HepG2 (cell line): ENCODE data around the gene LIMCH1. TPM values are rescaled to one million over a fixed set of nuclear protein-coding genes. Genes with fewer than 3 reads are reported as not detected.

ENCODE experiments used
- ATAC-seq: fragments of 200-7000 bp; cut with Tn5 transposase; 3 replicates; pipeline ENCODE4 v1.9.1; 2020; ENCODE audit warnings: mild to moderate bottlenecking, moderate library complexity
- BruUV-seq: library from RNA; stranded (reverse); fragments of 400-500 nt; replicated peaks from 2 replicates; lab custom pipeline; 2021; lab: Mats Ljungman, UMichigan
- CTCF ChIA-PET: fragments of 300-600 bp; formaldehyde crosslinking; extraction: SDS; loops from one replicate; lab custom pipeline; 2021; ENCODE audit warnings: low total read pairs, inconsistent platforms, low intra/inter-chr PET ratio; lab: Yijun Ruan, JAX
- POLR2A ChIA-PET: fragments of 350-600 bp; sonication (Branson Sonifier 250); formaldehyde crosslinking; loops from one replicate; lab custom pipeline; 2020; ENCODE audit warnings: antibody characterized with exemption, inconsistent platforms; lab: Yijun Ruan, JAX
- DNase-seq: peaks from one replicate; pipeline ENCODE4 v3.0.0-alpha.2; 2015; ENCODE audit warnings: low spot score
- FAIRE-seq: peaks from 3 replicates; lab custom pipeline; 2011; peaks lifted over from hg19 to GRCh38; lab: Jason Lieb, UNC
- H2AFZ ChIP-seq: one replicate; pipeline ENCODE4 v1.6.1; 2011; ENCODE audit warnings: low read length, inconsistent platforms
- H3K27ac ChIP-seq: fragments of 300-600 bp; 3 replicates; pipeline ENCODE4 v1.8.0; 2011; ENCODE audit warnings: mixed run types, mild to moderate bottlenecking, mixed read lengths, low read length, inconsistent platforms; ENCODE audit not compliant: insufficient read depth; ENCODE audit errors: extremely low read length
- H3K27me3 ChIP-seq, 2 experiments: fragments of 200-600 bp in 1 of 2; 2 replicates in 1 of 2; 3 replicates in 1 of 2; pipeline versions ENCODE4 v1.6.0 to v1.8.0; 2011; ENCODE audit warnings: low read length in 2 of 2, mild to moderate bottlenecking in 2 of 2, moderate library complexity in 2 of 2, inconsistent platforms in 1 of 2; ENCODE audit not compliant: insufficient read depth in 2 of 2, control insufficient read depth in 1 of 2
- H3K36me3 ChIP-seq, 2 experiments: fragments of 200-600 bp in 1 of 2; replicated peaks in 1 of 2; 2 replicates in 1 of 2; 3 replicates in 1 of 2; pipeline versions ENCODE4 v1.5.1 to v1.8.0; 2011; ENCODE audit warnings: low read length in 2 of 2, inconsistent platforms in 1 of 2; ENCODE audit not compliant: insufficient read depth in 2 of 2, control insufficient read depth in 1 of 2
- H3K4me1 ChIP-seq: 2 replicates; pipeline ENCODE4 v1.5.1; 2012; ENCODE audit warnings: low read length, inconsistent platforms; ENCODE audit not compliant: insufficient read depth
- H3K4me2 ChIP-seq: 2 replicates; pipeline ENCODE4 v1.6.0; 2011; ENCODE audit warnings: low read depth, low read length, inconsistent platforms
- H3K4me3 ChIP-seq, 3 experiments: fragments of 200-600 bp in 1 of 3; sonication (generic), shearing (Covaris generic) in 1 of 3; replicated peaks in 1 of 3; 2 replicates each; pipeline ENCODE4 v1.5.1; 2011 to 2016; ENCODE audit warnings: low read length in 3 of 3, inconsistent platforms in 2 of 3, low read depth in 2 of 3, mild to moderate bottlenecking in 2 of 3, control low read depth in 1 of 3, mixed read lengths in 1 of 3; ENCODE audit not compliant: insufficient read depth in 1 of 3
- H3K79me2 ChIP-seq: one replicate; pipeline ENCODE4 v1.6.1; 2011; ENCODE audit warnings: low read length, inconsistent platforms; ENCODE audit not compliant: insufficient read depth
- H3K9ac ChIP-seq: 2 replicates; pipeline ENCODE4 v1.6.0; 2011; ENCODE audit warnings: mild to moderate bottlenecking, low read depth, low read length, inconsistent platforms; ENCODE audit not compliant: insufficient read depth
- H3K9me3 ChIP-seq: 2 replicates; pipeline ENCODE4 v1.5.1; 2012; ENCODE audit warnings: mild to moderate bottlenecking, low read length
- H4K20me1 ChIP-seq: 2 replicates; pipeline ENCODE4 v1.6.0; 2011; ENCODE audit warnings: inconsistent platforms, mild to moderate bottlenecking, low read length, moderate library complexity; ENCODE audit not compliant: insufficient read depth
- CAMTA2 ChIP-seq: sonication (generic); formaldehyde crosslinking; IDR thresholded peaks from 2 replicates; pipeline ENCODE4 v1.4.0; 2020; ENCODE audit warnings: mild to moderate bottlenecking, missing genetic modification reagents, borderline replicate concordance
- HCFC1 ChIP-seq: fragments of 150-350 bp; IDR thresholded peaks from 2 replicates; pipeline ENCODE4 v1.6.1; 2014; ENCODE audit warnings: low read depth, low read length
- HNF4A ChIP-seq: sonication (generic); formaldehyde crosslinking; IDR thresholded peaks from 2 replicates; pipeline ENCODE4 v1.4.0; 2020; ENCODE audit warnings: missing genetic modification reagents
- JUN ChIP-seq: sonication (generic); formaldehyde crosslinking; IDR thresholded peaks from 2 replicates; pipeline ENCODE4 v1.4.0; 2020; ENCODE audit warnings: mild to moderate bottlenecking, missing genetic modification reagents
- MIER3 ChIP-seq: IDR thresholded peaks from 2 replicates; pipeline ENCODE4 v1.6.1; 2016; ENCODE audit warnings: missing compliant biosample characterization, borderline replicate concordance
- MXD4 ChIP-seq: IDR thresholded peaks from 2 replicates; pipeline ENCODE4 v1.6.1; 2016; ENCODE audit warnings: mild to moderate bottlenecking, missing biosample characterization, missing genetic modification reagents
- NFE2 ChIP-seq: sonication (generic); formaldehyde crosslinking; IDR thresholded peaks from 2 replicates; pipeline ENCODE4 v1.4.0; 2020; ENCODE audit warnings: missing genetic modification reagents
- NFKB2 ChIP-seq: sonication (generic); formaldehyde crosslinking; IDR thresholded peaks from 2 replicates; pipeline ENCODE4 v1.4.0; 2020; ENCODE audit warnings: missing genetic modification reagents, borderline replicate concordance
- SOX5 ChIP-seq: IDR thresholded peaks from 2 replicates; pipeline ENCODE4 v1.6.1; 2016; ENCODE audit warnings: borderline replicate concordance
- SOX6 ChIP-seq, 2 experiments: fragments of 450-650 bp in 1 of 2; sonication (generic) in 1 of 2; formaldehyde crosslinking in 1 of 2; IDR thresholded peaks; 2 replicates each; pipeline versions ENCODE4 v1.4.0 to v1.6.1; 2017 to 2020; ENCODE audit warnings: antibody characterized with exemption in 1 of 2, mild to moderate bottlenecking in 1 of 2, missing genetic modification reagents in 1 of 2
- SRY ChIP-seq: sonication (generic); formaldehyde crosslinking; IDR thresholded peaks from 2 replicates; pipeline ENCODE4 v1.8.0; 2022; ENCODE audit warnings: mild to moderate bottlenecking, missing genetic modification reagents
- USF2 ChIP-seq, 2 experiments: sonication (generic) in 1 of 2; formaldehyde crosslinking in 1 of 2; IDR thresholded peaks; 2 replicates each; pipeline versions ENCODE4 v1.5.1 to v1.6.1; 2011 to 2020; ENCODE audit warnings: borderline replicate concordance in 1 of 2, low read depth in 1 of 2, low read length in 1 of 2, mild to moderate bottlenecking in 1 of 2, missing genetic modification reagents in 1 of 2, moderate library complexity in 1 of 2
- XRCC5 ChIP-seq: fragments of 200-400 bp; formaldehyde crosslinking; optimal IDR thresholded peaks from 2 replicates; pipeline ENCODE3; 2017; ENCODE audit warnings: mild to moderate bottlenecking, low read length
- ZFP36 ChIP-seq: fragments of 150-350 bp; IDR thresholded peaks from 2 replicates; pipeline ENCODE4 v1.6.1; 2018; ENCODE audit warnings: borderline replicate concordance, low read length, low read depth; ENCODE audit not compliant: partially characterized antibody
- ZFP37 ChIP-seq: sonication (generic); formaldehyde crosslinking; IDR thresholded peaks from 2 replicates; pipeline ENCODE4 v1.4.0; 2020; ENCODE audit warnings: missing genetic modification reagents, borderline replicate concordance
- ZFX ChIP-seq: sonication (generic); formaldehyde crosslinking; IDR thresholded peaks from 2 replicates; pipeline ENCODE4 v1.4.0; 2020; ENCODE audit warnings: mild to moderate bottlenecking, low read depth, missing genetic modification reagents, moderate library complexity
- ZNF549 ChIP-seq: sonication (generic); formaldehyde crosslinking; IDR thresholded peaks from 2 replicates; pipeline ENCODE4 v1.5.0; 2020; ENCODE audit warnings: missing genetic modification reagents
- ZNF605 ChIP-seq: sonication (generic); formaldehyde crosslinking; IDR thresholded peaks from 2 replicates; pipeline ENCODE4 v1.8.0; 2022; ENCODE audit warnings: mild to moderate bottlenecking, missing genetic modification reagents
- ZNF709 ChIP-seq: sonication (generic); formaldehyde crosslinking; IDR thresholded peaks from 2 replicates; pipeline ENCODE4 v1.5.0; 2020; ENCODE audit warnings: mild to moderate bottlenecking, missing genetic modification reagents
- WGBS: methylation state at CpG from one replicate; pipeline ENCODE4 v1.1.6; 2017; ENCODE audit warnings: low lambda C conversion rate; 5-methylcytosine and 5-hydroxymethylcytosine counted together
- in situ Hi-C: cut with HindIII; loops from 2 replicates; pipeline ENCODE4 v1.10.0; 2017; ENCODE audit warnings: low pct_unique_long_range_greater_than_20kb; ENCODE audit not compliant: extremely low pct_ligation_motif_present
- intact Hi-C: fragments of 100-400 bp; cut with micrococcal nuclease; formaldehyde crosslinking; loops from one replicate; pipeline ENCODE4 v1.10.0; 2022; ENCODE audit not compliant: unreplicated experiment
- polyA plus RNA-seq, 8 experiments: library from polyadenylated mRNA; depleted of rRNA in 3 of 8; stranded (reverse) in 7 of 8; unstranded in 1 of 8; fragments of >200 nt; fragmentation: Illumina TruSeq in 4 of 8; extraction: Trizol in 4 of 8; gene quantifications; 2 replicates each; pipeline versions ENCODE4 v1.2.1 to v1.2.3, GENCODE V29; 2011 to 2016; ENCODE audit warnings: low read depth in 4 of 8, missing spikeins in 1 of 8, mixed read lengths in 1 of 8; ENCODE audit not compliant: insufficient read depth in 1 of 8
- total RNA-seq, 5 experiments: library from RNA; depleted of rRNA; stranded (reverse); fragments of >200 nt; fragmentation: Illumina TruSeq; extraction: Trizol; gene quantifications; 2 replicates each; pipeline ENCODE4 v1.2.3, GENCODE V29; 2016; ENCODE audit warnings: low read depth in 1 of 5

LIMCH1 gene
- total and polyA plus RNA-seq, 2 of the 13 experiments (the other 11 are each of a cell fraction or from before 2014, with no cell fraction given), result 0.04 TPM; not detected in 1

GRCh38 chr4:41507291-41507947 is 30.5 kb upstream of the LIMCH1 start (continued):
- TF ChIP-seq ZFP36, result no peak
- TF ChIP-seq ZFX, result no peak
- no peak for TF ChIP-seq JUN
- TF ChIP-seq SOX5 (CRISPR knock-in tag), result no peak
- TF ChIP-seq ZNF605 (CRISPR knock-in tag), result no peak
- no peak for TF ChIP-seq MXD4 (CRISPR knock-in tag)

GRCh38 chr4:41509451-41509866 is 28.5 kb upstream of the LIMCH1 start:
- BruUV-seq, result no TSS peak
- no peaks in the 10 kb centered on the region for H3K36me3 ChIP-seq
- no peaks in the 10 kb centered on the region for H3K9me3 ChIP-seq
- H3K9ac ChIP-seq, result no peak overlapping the region
- ChIA-PET CTCF (no interaction called here), POLR2A (no interaction called here)
- H3K27me3 ChIP-seq, result no peaks in the 10 kb centered on the region; a peak in 1 of 5 replicates
- no peaks in the 10 kb centered on the region for H3K4me1 ChIP-seq
- intact Hi-C loops, result no loop called here
- ATAC-seq (no peak), FAIRE-seq (no peak), DNase-seq (no peak)
- in situ Hi-C loops, result no loop called here
- H3K79me2 ChIP-seq, result no peaks in the 10 kb centered on the region
- WGBS, result 0% methylated on average over 2 of the region's 2 CpGs
- no peak overlapping the region for H2AFZ ChIP-seq
- H3K4me2 ChIP-seq, result no peak overlapping the region
- no peak overlapping the region for H3K4me3 ChIP-seq
- H3K27ac ChIP-seq, result no peak overlapping the region
- no peaks in the 10 kb centered on the region for H4K20me1 ChIP-seq
- TF ChIP-seq MIER3 (CRISPR knock-in tag) (no peak), XRCC5 (no peak), HCFC1 (no peak), ZNF709 (CRISPR knock-in tag) (no peak), ZNF549 (CRISPR knock-in tag) (no peak), CAMTA2 (CRISPR knock-in tag) (no peak), NFKB2 (no peak), ZFP37 (CRISPR knock-in tag) (no peak), HNF4A (CRISPR knock-in tag) (no peak), USF2 (IDR thresholded peaks at IDR 0.05; ENCODE audit: low read depth, low read length) (no peak), USF2 (CRISPR knock-in tag; IDR thresholded peaks at IDR 0.05; ENCODE audit: borderline replicate concordance) (no peak), SRY (CRISPR knock-in tag) (no peak), NFE2 (CRISPR knock-in tag) (no peak), SOX6 (IDR thresholded peaks at IDR 0.05) (no peak), SOX6 (CRISPR knock-in tag; IDR thresholded peaks at IDR 0.05) (no peak)
